SK-N-SH (cell line): ENCODE data around the gene NKAP. TPM values are rescaled to one million over a fixed set of nuclear protein-coding genes. Genes with fewer than 3 reads are reported as not detected.
"Not testable (repeated sequence)": the region's sequence is repeated elsewhere in the genome, so short reads cannot be mapped to it uniquely, and the experiment has no call there.

Experiments used
- CTCF ChIA-PET: fragments of 300-600, 350-600 bp; formaldehyde crosslinking; extraction: SDS; loops from one replicate; lab custom pipeline; 2021; lab: Yijun Ruan, JAX
- POLR2A ChIA-PET: fragments of 350-600 bp; sonication (Branson Sonifier 250); formaldehyde crosslinking; extraction: SDS; loops from one replicate; lab custom pipeline; 2020; ENCODE audit warnings: antibody characterized with exemption, inconsistent platforms; lab: Yijun Ruan, JAX
- DNase-seq: peaks from one replicate; pipeline ENCODE4 v3.0.0; 2012
- H2AFZ ChIP-seq: fragments of 200-600 bp; sonication (generic); 2 replicates; pipeline ENCODE4 v1.8.1; 2016; ENCODE audit warnings: antibody characterized with exemption, mild to moderate bottlenecking, low read depth
- H3F3A ChIP-seq: fragments of 200-600 bp; sonication (generic); replicated peaks from 2 replicates; pipeline ENCODE3; 2016; ENCODE audit warnings: antibody characterized with exemption, mild to moderate bottlenecking; ENCODE audit not compliant: insufficient read depth
- H3K27ac ChIP-seq, 2 experiments: fragments of 200-500 bp in 1 of 2; fragments of 200-600 bp in 1 of 2; sonication (Bioruptor generic) in 1 of 2; sonication (generic), shearing (Covaris generic) in 1 of 2; 2 replicates each; pipeline versions ENCODE4 v1.5.1 to v1.6.1; 2014 to 2016; ENCODE audit warnings: low read depth in 2 of 2, inconsistent platforms in 1 of 2, low read length in 1 of 2, mild to moderate bottlenecking in 1 of 2, mixed read lengths in 1 of 2
- H3K27me3 ChIP-seq: fragments of 200-600 bp; sonication (generic), shearing (Covaris generic); 2 replicates; pipeline ENCODE4 v1.6.1; 2016; ENCODE audit warnings: mixed run types; ENCODE audit not compliant: insufficient read depth
- H3K36me3 ChIP-seq, 2 experiments: fragments of 200-500 bp in 1 of 2; fragments of 200-600 bp in 1 of 2; sonication (Bioruptor generic) in 1 of 2; sonication (generic) in 1 of 2; replicated peaks in 1 of 2; 2 replicates each; pipeline versions ENCODE3 to v1.5.1; 2014 to 2016; ENCODE audit warnings: low read length in 1 of 2, mild to moderate bottlenecking in 1 of 2; ENCODE audit not compliant: insufficient read depth in 2 of 2, control insufficient read depth in 1 of 2
- H3K4me1 ChIP-seq, 2 experiments: fragments of 200-500 bp in 1 of 2; fragments of 200-600 bp in 1 of 2; sonication (Bioruptor generic) in 1 of 2; sonication (generic), shearing (Covaris generic) in 1 of 2; 2 replicates each; pipeline versions ENCODE4 v1.5.1 to v1.6.1; 2014 to 2016; ENCODE audit warnings: low read depth in 1 of 2, low read length in 1 of 2, mixed run types in 1 of 2; ENCODE audit not compliant: insufficient read depth in 2 of 2, control insufficient read depth in 1 of 2
- H3K4me2 ChIP-seq: fragments of 200-600 bp; sonication (generic), shearing (Covaris generic); 2 replicates; pipeline ENCODE4 v1.6.1; 2017; ENCODE audit warnings: mixed run types
- H3K4me3 ChIP-seq, 2 experiments: fragments of 200-500 bp in 1 of 2; fragments of 200-600 bp in 1 of 2; sonication (Bioruptor generic) in 1 of 2; sonication (generic), shearing (Covaris generic) in 1 of 2; 2 replicates each; pipeline versions ENCODE4 v1.5.1 to v1.8.1; 2014 to 2016; ENCODE audit warnings: low read depth in 2 of 2, inconsistent platforms in 1 of 2, low read length in 1 of 2, mild to moderate bottlenecking in 1 of 2, mixed read lengths in 1 of 2, moderate library complexity in 1 of 2
- H3K79me2 ChIP-seq: fragments of 200-600 bp; sonication (generic); 2 replicates; pipeline ENCODE4 v1.8.1; 2017; ENCODE audit warnings: mild to moderate bottlenecking; ENCODE audit not compliant: insufficient read depth
- H3K9ac ChIP-seq: fragments of 200-600 bp; sonication (generic); 2 replicates; pipeline ENCODE4 v1.6.1; 2017; ENCODE audit warnings: mixed run types
- H3K9me2 ChIP-seq: fragments of 200-600 bp; sonication (generic); 2 replicates; pipeline ENCODE4 v1.6.1; 2017; ENCODE audit warnings: mixed run types
- H3K9me3 ChIP-seq: fragments of 200-600 bp; sonication (generic); 2 replicates; pipeline ENCODE4 v1.6.1; 2017; ENCODE audit warnings: mixed run types, mild to moderate bottlenecking, moderate library complexity
- H4K20me1 ChIP-seq: fragments of 200-600 bp; sonication (generic); 2 replicates; pipeline ENCODE4 v1.6.1; 2017; ENCODE audit warnings: mild to moderate bottlenecking, mixed run types; ENCODE audit not compliant: insufficient read depth
- ELF1 ChIP-seq: IDR thresholded peaks from 2 replicates; pipeline ENCODE4 v1.4.0; 2012
- FOSL2 ChIP-seq: IDR thresholded peaks from 2 replicates; pipeline ENCODE4 v1.4.0; 2012; ENCODE audit warnings: low read depth, mild to moderate bottlenecking, moderate library complexity, borderline replicate concordance
- FOXJ3 ChIP-seq: sonication (generic); formaldehyde crosslinking; IDR thresholded peaks from 2 replicates; pipeline ENCODE4 v1.5.1; 2020; ENCODE audit warnings: mild to moderate bottlenecking, missing genetic modification reagents
- GABPA ChIP-seq: IDR thresholded peaks from 2 replicates; pipeline ENCODE4 v1.4.0; 2012; ENCODE audit warnings: low read depth, mild to moderate bottlenecking
- MAX ChIP-seq: IDR thresholded peaks from 2 replicates; pipeline ENCODE4 v1.4.0; 2012; ENCODE audit warnings: low read depth
- MXI1 ChIP-seq: IDR thresholded peaks from 2 replicates; pipeline ENCODE4 v1.6.1; 2012; ENCODE audit warnings: mild to moderate bottlenecking, low read depth, low read length, improper control_type of control experiment
- NRF1 ChIP-seq: IDR thresholded peaks from 2 replicates; pipeline ENCODE4 v1.6.1; 2012; ENCODE audit warnings: low read depth, mild to moderate bottlenecking, low read length
- RAD21 ChIP-seq: IDR thresholded peaks from 2 replicates; pipeline ENCODE4 v1.6.1; 2012; ENCODE audit warnings: mild to moderate bottlenecking, low read length
- RCOR1 ChIP-seq: fragments of 150-350 bp; IDR thresholded peaks from 2 replicates; pipeline ENCODE4 v1.6.1; 2017; ENCODE audit warnings: antibody characterized with exemption, low read length
- TAF1 ChIP-seq: IDR thresholded peaks from 2 replicates; pipeline ENCODE4 v1.6.1; 2012; ENCODE audit warnings: low read depth, mild to moderate bottlenecking, low read length, moderate library complexity, borderline replicate concordance
- TEAD4 ChIP-seq: IDR thresholded peaks from 2 replicates; pipeline ENCODE4 v1.4.0; 2012; ENCODE audit warnings: mild to moderate bottlenecking, borderline replicate concordance; ENCODE audit not compliant: insufficient read depth
- YY1 ChIP-seq: IDR thresholded peaks from 2 replicates; pipeline ENCODE4 v1.4.0; 2012; ENCODE audit warnings: low read depth, mild to moderate bottlenecking
- ZBTB33 ChIP-seq: IDR thresholded peaks from 2 replicates; pipeline ENCODE4 v1.4.0; 2012; ENCODE audit warnings: low read depth, borderline replicate concordance
- WGBS: methylation state at CpG from one replicate; pipeline ENCODE4 v1.1.6; 2017; ENCODE audit warnings: low lambda C conversion rate; 5-methylcytosine and 5-hydroxymethylcytosine counted together
- polyA plus RNA-seq, 3 experiments: library from polyadenylated mRNA; depleted of rRNA; stranded (reverse); fragments of >200 nt; gene quantifications; 2 replicates each; pipeline ENCODE4 v1.2.3, GENCODE V29; 2012

NKAP gene
- polyA plus RNA-seq, 1 of the 3 experiments (the other 2 are of a cell fraction), result 4.2 TPM

GRCh38 chrX:119960625-119961024 lies 17.1 kb upstream of the NKAP start:
- TF ChIP-seq MXI1 (no peak), ZBTB33 (no peak), MAX (no peak), YY1 (no peak), RCOR1 (no peak), FOXJ3 (no peak), ELF1 (no peak), RAD21 (no peak), FOSL2 (no peak), TEAD4 (no peak), TAF1 (no peak), GABPA (no peak), NRF1 (no peak)
- no peaks in the 10 kb centered on the region for H3K4me1 ChIP-seq
- H3K36me3 ChIP-seq, result no peaks in the 10 kb centered on the region
- no peak overlapping the region for H3K4me2 ChIP-seq
- H3F3A ChIP-seq, result no peaks in the 10 kb centered on the region
- no peaks in the 10 kb centered on the region for H4K20me1 ChIP-seq
- no peak for DNase-seq
- H3K27me3 ChIP-seq, result peaks cover 24% of the 10 kb centered on the region; the same call in 1 of the 2 replicates
- ChIA-PET CTCF (interaction anchor here (1.6 kb wide), 1 partner anchor 21 kb away, joined by 5 read pairs; no protein-coding TSS in a partner anchor), POLR2A (no interaction called here)
- H3K4me3 ChIP-seq, result no peak overlapping the region
- H3K79me2 ChIP-seq, result no peaks in the 10 kb centered on the region
- no peaks in the 10 kb centered on the region for H3K9me3 ChIP-seq
- no peak overlapping the region for H3K9ac ChIP-seq
- H2AFZ ChIP-seq, result no peak overlapping the region
- no peaks in the 10 kb centered on the region for H3K9me2 ChIP-seq
- H3K27ac ChIP-seq, result no peak overlapping the region

GRCh38 chrX:119955807-119956570 lies 12.4 kb upstream of the NKAP start:
- H4K20me1 ChIP-seq, H3K4me1 ChIP-seq, POLR2A ChIA-PET, H3K9me2 ChIP-seq, H3F3A ChIP-seq, H3K36me3 ChIP-seq, H3K4me3 ChIP-seq, H3K9ac ChIP-seq, H3K9me3 ChIP-seq, H2AFZ ChIP-seq, DNase-seq, H3K27ac ChIP-seq, H3K4me2 ChIP-seq, H3K79me2 ChIP-seq, CTCF ChIA-PET: not testable (repeated sequence)
- 45% methylated on average over 20 of the region's 21 CpGs for WGBS
- H3K27me3 ChIP-seq, result peaks cover 46% of the 10 kb centered on the region; the same call in 1 of the 2 replicates
